ENCODE data around the gene ELAVL2. TPM values are rescaled to one million over a fixed set of nuclear protein-coding genes. Genes with fewer than 3 reads are reported as not detected.

The ELAVL2 gene
- total RNA-seq, 1 donor = not detected

- no peak overlapping the region for H3K4me3 ChIP-seq (ENCODE audit: low read depth, low read length)
- DNase-seq (ENCODE audit: low read depth) = no peak
- no peak for TF ChIP-seq CTCF (IDR thresholded peaks at IDR 0.05; ENCODE audit: insufficient read depth, low read depth, low read length)
Observed at GRCh38 chr9:23743036-23743435, 83.0 kb downstream of the ELAVL2 start.

- no peak overlapping the region for H3K4me3 ChIP-seq (ENCODE audit: low read depth, low read length)
- no peak for TF ChIP-seq CTCF (IDR thresholded peaks at IDR 0.05; ENCODE audit: insufficient read depth, low read depth, low read length)
- DNase-seq (ENCODE audit: low read depth) = no peak
Observed at GRCh38 chr9:23741351-23741750, 84.7 kb downstream of the ELAVL2 start.

GRCh38 chr9:23740531-23740930, 85.5 kb downstream of the ELAVL2 start:
- no peak for TF ChIP-seq CTCF (IDR thresholded peaks at IDR 0.05; ENCODE audit: insufficient read depth, low read depth, low read length)
- no peak for DNase-seq (ENCODE audit: low read depth)
- no peak overlapping the region for H3K4me3 ChIP-seq (ENCODE audit: low read depth, low read length)

GRCh38 chr9:23739753-23740152, 86.3 kb downstream of the ELAVL2 start:
- H3K4me3 ChIP-seq (ENCODE audit: low read depth, low read length) = no peak overlapping the region
- no peak for DNase-seq (ENCODE audit: low read depth)
- no peak for TF ChIP-seq CTCF (IDR thresholded peaks at IDR 0.05; ENCODE audit: insufficient read depth, low read depth, low read length)

GRCh38 chr9:23736293-23736692, 89.7 kb downstream of the ELAVL2 start:
- no peak for DNase-seq (ENCODE audit: low read depth)
- H3K4me3 ChIP-seq (ENCODE audit: low read depth, low read length) = no peak overlapping the region
- TF ChIP-seq CTCF (IDR thresholded peaks at IDR 0.05; ENCODE audit: insufficient read depth, low read depth, low read length) = no peak

GRCh38 chr9:23733495-23734078, 92.5 kb downstream of the ELAVL2 start:
- DNase-seq (ENCODE audit: low read depth) = no peak
- H3K4me3 ChIP-seq (ENCODE audit: low read depth, low read length) = no peak overlapping the region
- TF ChIP-seq CTCF (IDR thresholded peaks at IDR 0.05; ENCODE audit: insufficient read depth, low read depth, low read length) = no peak

GRCh38 chr9:23731353-23731752, 94.7 kb downstream of the ELAVL2 start:
- TF ChIP-seq CTCF (IDR thresholded peaks at IDR 0.05; ENCODE audit: insufficient read depth, low read depth, low read length) = no peak
- no peak for DNase-seq (ENCODE audit: low read depth)
- H3K4me3 ChIP-seq (ENCODE audit: low read depth, low read length) = no peak overlapping the region
